ENCODE measurements around the gene MNX1.

The MNX1 gene

DNA sequence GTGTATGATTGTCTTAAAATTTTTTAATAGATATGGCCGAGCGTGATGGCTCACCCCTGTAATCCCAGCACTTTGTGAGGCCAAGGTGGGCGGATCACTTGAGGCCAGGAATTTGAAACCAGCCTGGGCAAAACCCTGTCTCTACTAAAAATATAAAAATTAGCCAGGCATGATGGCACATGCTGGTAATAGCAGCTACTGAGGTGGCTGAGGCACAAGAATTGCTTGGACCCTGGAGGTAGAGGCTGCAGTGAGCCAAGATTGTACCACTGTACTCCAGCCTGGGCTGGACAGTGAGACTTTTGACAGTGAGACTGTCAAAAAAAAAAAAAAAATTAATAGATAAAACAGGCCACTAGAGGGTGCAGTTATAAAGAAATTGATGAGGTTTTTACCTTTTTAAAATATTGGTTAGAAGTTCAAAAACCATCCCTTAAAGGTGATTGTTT is 40.5 kb downstream of the MNX1 start:
- peak; percentile 10 for DNase-seq (ENCODE audit: low read depth, low spot score)

DNA sequence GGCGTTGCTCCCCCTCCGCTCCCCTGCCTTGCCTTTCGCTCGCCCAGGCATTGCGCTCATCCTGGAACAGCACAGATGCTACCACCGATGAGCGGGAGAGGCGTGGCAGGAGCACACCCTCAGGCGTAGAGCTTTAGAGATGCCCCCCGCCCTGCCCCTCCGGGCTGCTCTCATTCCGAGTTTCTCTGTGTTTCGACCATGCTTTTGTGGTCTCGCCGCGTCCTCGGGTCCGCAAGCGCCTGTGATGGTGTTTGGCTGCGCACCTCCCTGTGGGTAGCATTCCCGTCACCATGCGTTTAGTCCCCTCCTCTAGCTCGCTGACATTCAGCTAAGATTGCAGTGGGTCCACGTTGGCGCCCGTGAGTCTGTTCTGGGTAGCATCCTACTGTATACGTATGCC is 42.3 kb downstream of the MNX1 start:
- no peak for DNase-seq (ENCODE audit: low read depth, low spot score)

- DNase-seq (ENCODE audit: low read depth, low spot score) = no peak
Measured at GRCh38 chr7:156966387-156966786, 44.1 kb downstream of the MNX1 start.

DNA sequence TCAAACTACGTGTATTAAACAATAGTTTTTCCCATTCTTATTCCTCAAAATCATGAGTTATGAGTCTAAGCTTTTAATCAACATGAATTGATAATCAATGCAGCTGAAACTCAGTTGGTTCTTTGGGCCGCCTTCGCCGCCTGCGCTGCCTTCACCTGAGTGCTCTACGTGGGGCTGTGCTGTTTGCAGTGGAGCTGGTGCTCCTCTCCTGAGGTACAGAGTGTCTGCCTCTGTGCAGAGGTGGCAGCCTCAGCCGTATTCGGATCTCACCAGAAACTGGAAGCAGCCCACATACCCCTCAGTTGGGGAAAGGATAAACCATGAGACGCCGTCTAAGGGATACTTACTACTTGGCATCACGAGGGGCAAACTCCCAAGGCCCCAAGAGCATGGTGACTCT is 45.5 kb downstream of the MNX1 start:
- DNase-seq (ENCODE audit: low read depth, low spot score) = no peak

GRCh38 chr7:156963472-156963871 is 47.0 kb downstream of the MNX1 start:
- DNase-seq (ENCODE audit: low read depth, low spot score) = no peak

- no peak for DNase-seq (ENCODE audit: low read depth, low spot score)
Measured at GRCh38 chr7:156962897-156963296, 47.6 kb downstream of the MNX1 start.

DNA sequence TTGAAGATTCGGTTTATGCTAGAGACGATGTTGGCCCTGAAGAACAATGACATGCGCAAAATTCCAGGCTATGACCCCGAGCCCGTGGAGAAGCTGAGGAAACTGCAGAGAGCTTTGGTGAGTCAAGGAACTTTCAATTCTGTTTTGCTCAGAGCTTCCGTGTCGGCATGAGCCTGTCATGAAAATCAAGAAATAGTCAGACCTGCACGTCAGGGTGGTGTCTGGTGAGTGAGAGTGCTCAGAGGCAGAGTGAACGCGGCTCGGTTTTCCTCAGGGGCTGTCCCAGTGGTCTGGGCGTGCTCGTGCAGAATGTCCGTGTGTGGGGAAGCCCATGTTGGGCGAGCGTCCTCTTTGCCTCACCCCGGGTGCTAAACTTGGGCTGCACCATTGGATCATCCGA is 48.3 kb downstream of the MNX1 start:
- DNase-seq (ENCODE audit: low read depth, low spot score) = no peak

- no peak for DNase-seq (ENCODE audit: low read depth, low spot score)
Measured at GRCh38 chr7:156956727-156957126, 53.7 kb downstream of the MNX1 start.

DNA sequence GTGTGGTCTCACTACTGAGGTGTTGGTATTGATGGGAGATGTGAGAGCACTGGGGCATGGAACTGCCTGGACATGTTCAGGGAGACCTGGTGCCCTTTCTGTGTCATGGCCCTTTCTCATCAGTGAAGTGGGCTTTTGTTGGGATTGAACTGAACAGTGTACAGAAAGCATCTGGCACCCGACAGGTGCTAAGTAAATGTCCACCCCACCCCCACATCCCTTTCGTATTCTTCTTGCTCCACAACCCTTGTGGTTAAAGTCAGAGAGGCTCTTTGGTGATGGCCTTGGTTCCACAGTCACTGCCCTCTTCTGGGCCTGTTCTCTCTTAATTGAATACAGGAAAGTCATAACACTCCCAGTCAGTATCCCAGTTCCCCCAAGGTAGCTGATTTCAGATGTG is 55.5 kb downstream of the MNX1 start:
- no peak for DNase-seq (ENCODE audit: low read depth, low spot score)
